GM12892 (cell line): ENCODE measurements around the gene INPP4B.

ENCODE experiments used
- DNase-seq: peaks from one replicate; pipeline ENCODE4 v3.0.0; 2011; ENCODE audit not compliant: insufficient read length
- FAIRE-seq: peaks from 2 replicates; lab custom pipeline; 2011; peaks lifted over from hg19 to GRCh38; lab: Jason Lieb, UNC
- POLR2A ChIP-seq: IDR thresholded peaks from 2 replicates; pipeline ENCODE4 v1.6.1; 2011; ENCODE audit warnings: low read depth, low read length, control low read depth
- POLR2AphosphoS5 ChIP-seq: IDR thresholded peaks from 2 replicates; pipeline ENCODE4 v1.6.1; 2011; ENCODE audit warnings: low read depth, low read length, control low read depth
- TAF1 ChIP-seq: IDR thresholded peaks from 2 replicates; pipeline ENCODE4 v1.6.1; 2011; ENCODE audit warnings: low read depth, mild to moderate bottlenecking, control low read depth, low read length, borderline replicate concordance

INPP4B gene

GRCh38 chr4:142850478-142850877, 4.4 kb upstream of the INPP4B start:
- no peak for DNase-seq
- FAIRE-seq = no peak
- no peak for TF ChIP-seq TAF1
- no peak for TF ChIP-seq POLR2AphosphoS5
- no peak for TF ChIP-seq POLR2A

DNA sequence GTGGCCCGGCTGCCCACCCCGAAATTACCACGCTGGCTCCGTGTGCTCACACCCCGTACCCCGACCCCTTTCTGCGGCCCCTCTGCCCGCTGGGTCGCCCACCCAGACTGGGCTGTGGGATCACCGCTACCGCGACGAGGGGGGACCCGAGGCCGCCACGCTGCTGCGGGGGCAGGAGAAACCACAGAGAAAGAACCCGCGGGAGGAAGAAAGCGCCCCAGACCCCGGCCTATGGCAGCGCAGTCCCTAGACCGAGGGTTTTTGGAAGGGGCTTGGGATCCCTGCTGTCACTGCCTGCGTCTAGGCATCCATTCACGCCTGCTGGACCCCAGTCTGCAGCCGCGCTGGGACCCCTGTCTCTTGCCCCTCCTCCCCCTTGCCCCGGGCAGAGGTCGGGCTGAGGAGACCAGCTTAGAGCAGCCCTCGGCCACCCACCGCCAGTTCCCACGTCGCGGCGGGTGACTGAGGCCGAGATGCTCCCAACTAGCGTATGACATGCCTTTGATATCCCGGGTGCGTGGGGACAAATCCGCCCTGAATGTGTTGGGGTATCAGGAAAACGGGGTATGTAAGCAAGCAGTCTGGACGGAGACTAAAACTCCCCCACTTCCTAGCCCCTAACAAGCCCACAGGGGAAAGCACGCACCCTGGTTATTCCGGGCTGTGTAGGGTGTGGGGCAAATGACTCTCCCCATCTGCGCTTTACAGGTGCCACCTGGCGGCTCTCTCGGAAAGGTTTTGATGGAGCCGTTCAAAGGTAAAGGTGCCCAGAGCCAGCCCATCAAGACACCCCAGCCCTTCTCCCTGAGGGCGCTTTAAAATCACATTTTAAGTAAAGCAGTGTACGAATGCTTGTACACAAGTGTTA, 862 bp upstream of the INPP4B start:
- TF ChIP-seq TAF1 (no peak), POLR2AphosphoS5 (no peak), POLR2A (no peak)
- DNase-seq = no peak
- no peak for FAIRE-seq

- no peak for FAIRE-seq
- TF ChIP-seq TAF1 (no peak), POLR2A (no peak), POLR2AphosphoS5 (no peak)
- DNase-seq = no peak
These were observed 601 bp downstream of the INPP4B start for GRCh38 chr4:142845293-142846107.

- FAIRE-seq (no peak), DNase-seq (no peak)
- TF ChIP-seq POLR2AphosphoS5 = no peak
- no peak for TF ChIP-seq POLR2A
- TF ChIP-seq TAF1 = no peak
These were observed 1.3 kb downstream of the INPP4B start for GRCh38 chr4:142844782-142845181.

- DNase-seq = no peak
- TF ChIP-seq POLR2A (no peak), TAF1 (no peak), POLR2AphosphoS5 (no peak)
- no peak for FAIRE-seq
These were observed 5.5 kb downstream of the INPP4B start for GRCh38 chr4:142840516-142841123.

DNA sequence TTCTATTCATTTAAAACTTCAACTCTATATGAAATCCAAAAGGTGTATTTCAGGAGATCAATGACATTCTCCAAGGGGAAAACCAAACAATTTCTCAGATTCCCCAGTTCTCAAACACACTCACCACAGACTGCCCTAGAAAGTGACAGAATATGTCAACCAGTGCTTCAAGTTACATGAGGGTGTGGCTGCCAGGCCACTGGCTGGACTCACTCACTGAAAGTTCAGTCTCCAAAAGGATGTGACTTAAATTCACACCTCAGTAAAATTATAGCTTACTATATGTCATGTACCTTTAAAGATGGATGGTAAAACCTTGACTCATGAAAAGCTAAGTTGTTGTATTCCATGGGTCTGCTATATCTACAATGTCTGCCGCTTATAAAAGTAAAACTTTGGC, 7.3 kb downstream of the INPP4B start:
- TF ChIP-seq POLR2A = no peak
- no peak for TF ChIP-seq POLR2AphosphoS5
- TF ChIP-seq TAF1 = no peak
- DNase-seq = no peak
- no peak for FAIRE-seq

DNA sequence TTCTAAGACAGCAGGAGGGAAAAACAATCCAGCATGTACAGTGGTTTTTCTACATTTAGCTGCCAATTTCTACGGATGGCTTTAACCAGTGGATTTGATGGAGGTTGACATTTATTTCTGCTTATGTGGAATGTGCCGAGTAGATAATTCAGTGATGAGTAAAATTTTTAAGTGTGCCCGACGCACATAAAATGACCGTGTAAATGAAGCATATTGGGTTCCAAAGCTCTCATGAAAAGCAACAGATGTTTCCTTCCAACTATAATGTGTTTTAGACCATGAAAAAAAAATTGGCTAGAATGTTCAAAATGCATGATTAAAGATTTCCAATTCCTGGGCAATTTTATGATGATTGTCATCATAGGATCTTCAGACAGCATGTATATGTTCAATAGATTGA, 14.1 kb downstream of the INPP4B start:
- TF ChIP-seq TAF1 = no peak
- TF ChIP-seq POLR2A = no peak
- TF ChIP-seq POLR2AphosphoS5 = no peak
- no peak for FAIRE-seq
- DNase-seq = no peak

GRCh38 chr4:142826503-142827241, 19.4 kb downstream of the INPP4B start:
- TF ChIP-seq POLR2AphosphoS5 (no peak), TAF1 (no peak), POLR2A (no peak)
- FAIRE-seq = no peak
- no peak for DNase-seq

- TF ChIP-seq POLR2A (no peak), TAF1 (no peak), POLR2AphosphoS5 (no peak)
- FAIRE-seq (no peak), DNase-seq (no peak)
These were observed 21.7 kb downstream of the INPP4B start for GRCh38 chr4:142824368-142824767.

DNA sequence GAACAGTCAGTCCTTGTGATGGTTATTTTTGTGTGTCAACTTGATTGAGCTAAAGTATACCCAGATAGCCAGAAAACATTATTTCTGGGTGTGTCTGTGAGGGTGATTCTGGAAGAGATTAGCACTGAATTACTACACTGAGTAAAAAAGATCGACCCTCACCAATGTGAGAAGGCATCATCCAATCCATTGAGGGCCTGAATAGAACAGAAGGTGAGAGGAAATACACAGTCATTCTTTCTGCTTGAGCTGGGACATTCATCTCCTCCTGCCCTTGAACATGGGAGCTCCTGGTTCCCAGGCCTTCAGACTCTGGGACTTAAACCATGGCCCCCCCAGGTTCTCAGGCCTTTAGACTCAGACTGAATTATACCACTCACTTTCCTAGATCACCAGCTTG, 22.3 kb downstream of the INPP4B start:
- DNase-seq = no peak
- FAIRE-seq = no peak
- TF ChIP-seq TAF1 = no peak
- no peak for TF ChIP-seq POLR2AphosphoS5
- no peak for TF ChIP-seq POLR2A

DNA sequence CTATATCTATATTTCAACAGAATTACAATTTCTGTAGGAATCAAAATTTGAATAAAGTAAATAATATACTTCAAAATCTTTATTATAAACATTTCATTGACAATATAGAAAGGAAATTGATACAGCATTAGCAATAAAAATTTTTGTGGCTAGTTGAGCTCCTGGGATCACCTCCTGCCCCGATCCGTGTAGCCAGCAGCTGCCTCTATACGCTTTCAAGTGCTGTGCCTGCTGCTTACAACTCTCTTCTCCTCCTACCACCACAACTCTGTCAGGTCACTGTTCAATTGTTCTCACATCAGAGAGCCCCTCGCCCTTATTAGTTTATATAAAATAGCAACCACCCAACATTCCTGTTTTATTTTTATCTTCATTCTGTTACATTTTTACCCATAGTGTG, 27.6 kb downstream of the INPP4B start:
- no peak for DNase-seq
- no peak for TF ChIP-seq TAF1
- TF ChIP-seq POLR2A = no peak
- TF ChIP-seq POLR2AphosphoS5 = no peak
- no peak for FAIRE-seq
